GM23338 (cell line): ENCODE results near the gene FRY. TPM values are rescaled to one million over a fixed set of nuclear protein-coding genes. Genes with fewer than 3 reads are reported as not detected.

ENCODE experiments used
- ATAC-seq: fragments of 200-7000 bp; cut with Tn5 transposase; 3 replicates; pipeline ENCODE4 v1.9.1; 2020
- DNase-seq: peaks from one replicate; pipeline ENCODE4 v3.0.0-alpha.2; 2015; ENCODE audit warnings: low spot score
- H2AFZ ChIP-seq: fragments of 200-600 bp; sonication (generic); 2 replicates; pipeline ENCODE4 v1.8.0; 2016; ENCODE audit warnings: antibody characterized with exemption, mild to moderate bottlenecking, moderate library complexity
- H3F3A ChIP-seq: fragments of 200-600 bp; sonication (generic); replicated peaks from 2 replicates; pipeline ENCODE4 v1.8.0; 2017; ENCODE audit warnings: antibody characterized with exemption, mixed run types, low read depth
- H3K27ac ChIP-seq: fragments of 200-600 bp; sonication (generic); 2 replicates; pipeline ENCODE4 v1.6.1; 2016; ENCODE audit warnings: low read depth
- H3K27me3 ChIP-seq: fragments of 200-600 bp; sonication (generic); 2 replicates; pipeline ENCODE4 v1.8.0; 2016; ENCODE audit warnings: mild to moderate bottlenecking, mixed run types, moderate library complexity; ENCODE audit not compliant: insufficient read depth
- H3K36me3 ChIP-seq: fragments of 200-600 bp; sonication (generic); 2 replicates; pipeline ENCODE4 v1.8.0; 2016; ENCODE audit warnings: mild to moderate bottlenecking; ENCODE audit not compliant: insufficient read depth
- H3K4me1 ChIP-seq: fragments of 200-600 bp; sonication (generic); 2 replicates; pipeline ENCODE4 v1.8.0; 2016; ENCODE audit warnings: mild to moderate bottlenecking, moderate library complexity; ENCODE audit not compliant: insufficient read depth
- H3K4me2 ChIP-seq: fragments of 200-600 bp; sonication (generic); 2 replicates; pipeline ENCODE4 v1.7.1; 2017; ENCODE audit warnings: mixed run types
- H3K4me3 ChIP-seq: fragments of 200-600 bp; sonication (generic); 2 replicates; pipeline ENCODE4 v1.6.1; 2016; ENCODE audit warnings: mixed run types
- H3K79me2 ChIP-seq: fragments of 200-600 bp; sonication (generic); replicated peaks from 2 replicates; pipeline ENCODE4 v1.8.0; 2017; ENCODE audit warnings: mild to moderate bottlenecking; ENCODE audit not compliant: insufficient read depth
- H3K9me2 ChIP-seq: fragments of 200-600 bp; sonication (generic); 2 replicates; pipeline ENCODE4 v1.8.0; 2017; ENCODE audit not compliant: insufficient read depth
- H4K20me1 ChIP-seq: fragments of 200-600 bp; sonication (generic); replicated peaks from 2 replicates; pipeline ENCODE4 v1.8.0; 2017; ENCODE audit warnings: mild to moderate bottlenecking; ENCODE audit not compliant: insufficient read depth
- H3K27ac Mint-ChIP-seq: 2 replicates; pipeline ENCODE4 v1.8.0; 2020; ENCODE audit warnings: inconsistent platforms, mild to moderate bottlenecking, moderate library complexity, mixed read lengths
- H3K27me3 Mint-ChIP-seq: 3 replicates; pipeline ENCODE4 v1.8.0; 2022; ENCODE audit warnings: low read depth, mild to moderate bottlenecking, moderate library complexity, mixed read lengths, inconsistent platforms; ENCODE audit not compliant: insufficient read depth, poor library complexity
- H3K36me3 Mint-ChIP-seq: 3 replicates; pipeline ENCODE4 v1.8.0; 2021; ENCODE audit warnings: low read depth, mild to moderate bottlenecking, inconsistent platforms, moderate library complexity, mixed read lengths
- H3K4me1 Mint-ChIP-seq: 3 replicates; pipeline ENCODE4 v1.8.0; 2020; ENCODE audit warnings: mild to moderate bottlenecking, inconsistent platforms, mixed read lengths
- H3K4me3 Mint-ChIP-seq: 3 replicates; pipeline ENCODE4 v1.8.0; 2021; ENCODE audit warnings: moderate library complexity, mild to moderate bottlenecking, inconsistent platforms, mixed read lengths
- H3K9me3 Mint-ChIP-seq: 3 replicates; pipeline ENCODE4 v1.8.0; 2020; ENCODE audit warnings: moderate library complexity, mild to moderate bottlenecking, inconsistent platforms, mixed read lengths
- CREB1 ChIP-seq: fragments of 250-450 bp; sonication (Bioruptor Pico); IDR thresholded peaks from 2 replicates; pipeline ENCODE4 v1.5.0; 2020; ENCODE audit warnings: low read depth, mild to moderate bottlenecking, moderate library complexity
- CTCF ChIP-seq, 2 experiments: fragments of 200-600 bp in 1 of 2; sonication (generic) in 1 of 2; conservative IDR thresholded peaks; 2 replicates each; pipeline versions ENCODE4 v1.5.1 to v1.6.1; 2016 to 2017; ENCODE audit warnings: antibody characterized with exemption in 2 of 2, low read depth in 2 of 2, mild to moderate bottlenecking in 2 of 2, moderate library complexity in 1 of 2
- NANOG ChIP-seq: IDR thresholded peaks from 2 replicates; pipeline ENCODE4 v1.6.1; 2016; ENCODE audit warnings: antibody characterized with exemption, borderline replicate concordance
- POLR2AphosphoS5 ChIP-seq: IDR thresholded peaks from 2 replicates; pipeline ENCODE4 v1.6.1; 2016; ENCODE audit warnings: antibody characterized with exemption, low read depth
- REST ChIP-seq: IDR thresholded peaks from one replicate; pipeline ENCODE4 v1.6.1; 2018; ENCODE audit warnings: antibody characterized with exemption; ENCODE audit not compliant: unreplicated experiment
- STAT1 ChIP-seq: IDR thresholded peaks from one replicate; pipeline ENCODE4 v1.6.1; 2016; ENCODE audit warnings: antibody characterized with exemption; ENCODE audit not compliant: unreplicated experiment
- ZNF114 ChIP-seq: fragments of 250-450 bp; sonication (Bioruptor Pico); IDR thresholded peaks from 2 replicates; pipeline ENCODE4 v1.5.0; 2020; ENCODE audit warnings: mild to moderate bottlenecking, moderate library complexity
- ZNF462 ChIP-seq: fragments of 250-450 bp; sonication (Bioruptor Pico); IDR thresholded peaks from 2 replicates; pipeline ENCODE4 v1.5.0; 2020; ENCODE audit warnings: mild to moderate bottlenecking, moderate library complexity
- polyA plus RNA-seq: library from polyadenylated mRNA; unstranded; fragments of >200 nt; fragmentation: Nextera tagmentation; extraction: Ambion mirVana; gene quantifications from 2 replicates; pipeline ENCODE4 v1.2.1, GENCODE V29; 2016
- total RNA-seq: library from RNA; depleted of rRNA; stranded (reverse); fragments of >200 nt; shearing (Covaris generic); gene quantifications from 2 replicates; pipeline ENCODE4 v1.2.3, GENCODE V29; 2014
- TF ChIP-seq, protein P1 (sequence below): IDR thresholded peaks from 2 replicates; pipeline ENCODE4 v1.6.1; 2016; ENCODE audit warnings: antibody characterized with exemption

Gene FRY
- total and polyA plus RNA-seq, 2 experiments from 2014 or later, result 2.4 to 10.1 TPM

DNA sequence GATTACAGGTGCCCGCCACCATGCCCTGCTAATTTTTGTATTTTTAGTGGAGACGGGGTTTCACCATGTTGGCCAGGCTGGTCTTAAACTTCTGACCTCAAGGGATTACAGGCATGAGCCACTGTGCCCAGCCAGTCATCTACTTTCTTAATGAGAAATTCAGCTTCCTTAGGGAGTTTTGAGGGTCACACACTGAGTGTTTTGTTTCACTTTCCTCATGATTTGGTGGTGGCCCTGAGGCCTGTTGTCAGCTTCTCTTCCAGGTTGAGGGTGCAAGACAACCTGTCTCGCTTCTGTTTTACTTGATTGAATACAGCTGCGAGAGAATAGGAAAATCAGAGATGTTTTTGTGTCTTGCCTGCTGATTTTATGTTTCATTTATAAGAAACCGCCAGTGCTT, 9.9 kb downstream of the FRY start:
- H3K36me3 ChIP-seq, result no peaks in the 10 kb centered on the region
- ATAC-seq (no peak), DNase-seq (no peak)
- no peaks in the 10 kb centered on the region for H4K20me1 ChIP-seq
- H2AFZ ChIP-seq, result no peak overlapping the region
- TF ChIP-seq CTCF (conservative IDR thresholded peaks at IDR 0.05; ENCODE audit: low read depth in 2 of 2), result no peak
- no peak for TF ChIP-seq NANOG
- TF ChIP-seq ZNF114, result no peak
- no peak for TF ChIP-seq ZNF462 (CRISPR knock-in tag)
- TF ChIP-seq, protein P1, sequence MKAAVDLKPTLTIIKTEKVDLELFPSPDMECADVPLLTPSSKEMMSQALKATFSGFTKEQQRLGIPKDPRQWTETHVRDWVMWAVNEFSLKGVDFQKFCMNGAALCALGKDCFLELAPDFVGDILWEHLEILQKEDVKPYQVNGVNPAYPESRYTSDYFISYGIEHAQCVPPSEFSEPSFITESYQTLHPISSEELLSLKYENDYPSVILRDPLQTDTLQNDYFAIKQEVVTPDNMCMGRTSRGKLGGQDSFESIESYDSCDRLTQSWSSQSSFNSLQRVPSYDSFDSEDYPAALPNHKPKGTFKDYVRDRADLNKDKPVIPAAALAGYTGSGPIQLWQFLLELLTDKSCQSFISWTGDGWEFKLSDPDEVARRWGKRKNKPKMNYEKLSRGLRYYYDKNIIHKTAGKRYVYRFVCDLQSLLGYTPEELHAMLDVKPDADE, result no peak
- no peak for TF ChIP-seq STAT1
- no peak for TF ChIP-seq REST
- no peak for TF ChIP-seq CREB1 (CRISPR knock-in tag)
- no peak for TF ChIP-seq POLR2AphosphoS5
- H3F3A ChIP-seq, result no peaks in the 10 kb centered on the region
- peaks cover 5% of the 10 kb centered on the region; the same call in 1 of the 2 replicates for H3K9me2 ChIP-seq
- no peaks in the 10 kb centered on the region for H3K27me3 ChIP-seq
- peaks cover 13% of the 10 kb centered on the region; the same call in 2 of the 3 replicates for H3K4me1 Mint-ChIP-seq
- no peak overlapping the region for H3K4me3 ChIP-seq
- no peaks in the 10 kb centered on the region for H3K9me3 Mint-ChIP-seq
- H3K4me3 Mint-ChIP-seq, result no peak overlapping the region
- no peaks in the 10 kb centered on the region for H3K79me2 ChIP-seq
- H3K27ac ChIP-seq, result no peak overlapping the region
- H3K27me3 Mint-ChIP-seq, result no peaks in the 10 kb centered on the region
- H3K4me1 ChIP-seq, result peaks cover 8% of the 10 kb centered on the region; the same call in 1 of the 2 replicates
- no peaks in the 10 kb centered on the region for H3K36me3 Mint-ChIP-seq
- no peak overlapping the region for H3K4me2 ChIP-seq
- no peak overlapping the region for H3K27ac Mint-ChIP-seq
